CD14-positive monocyte (primary cell): ENCODE measurements around the gene POLR3GL. TPM values are rescaled to one million over a fixed set of nuclear protein-coding genes. Genes with fewer than 3 reads are reported as not detected.
"Not testable (repeated sequence)": the region's sequence is repeated elsewhere in the genome, so short reads cannot be mapped to it uniquely, and the experiment has no call there.

Experiments used
- DNase-seq, 3 donors: peaks; one replicate each; pipeline ENCODE4 v3.0.0-alpha.2; 2011 to 2022
- H2AFZ ChIP-seq: 2 replicates; pipeline ENCODE4 v1.6.0; 2012; ENCODE audit warnings: mild to moderate bottlenecking, low read depth, low read length, inconsistent platforms; ENCODE audit not compliant: insufficient read depth, poor library complexity, severe bottlenecking
- H3K27ac ChIP-seq, 2 donors: 1 replicate in 1 of 2; 2 replicates in 1 of 2; pipeline ENCODE4 v1.5.1; 2012 to 2013; ENCODE audit warnings: low read length in 2 of 2, control low read depth in 1 of 2, inconsistent platforms in 1 of 2, low read depth in 1 of 2, mild to moderate bottlenecking in 1 of 2
- H3K27me3 ChIP-seq, 2 donors: one replicate each; pipeline versions ENCODE4 v1.6.0 to v1.6.1; 2011 to 2013; ENCODE audit warnings: low read length in 2 of 2; ENCODE audit not compliant: control insufficient read depth in 2 of 2, insufficient read depth in 2 of 2
- H3K36me3 ChIP-seq, 2 donors: replicated peaks in 1 of 2; 1 replicate in 1 of 2; 2 replicates in 1 of 2; pipeline versions ENCODE4 v1.5.1 to v1.6.1; 2012 to 2013; ENCODE audit warnings: low read length in 2 of 2, control low read depth in 1 of 2, inconsistent platforms in 1 of 2, mild to moderate bottlenecking in 1 of 2; ENCODE audit not compliant: insufficient read depth in 2 of 2, control insufficient read depth in 1 of 2
- H3K4me1 ChIP-seq, 2 donors: 1 replicate in 1 of 2; 2 replicates in 1 of 2; pipeline versions ENCODE4 v1.5.1 to v1.6.1; 2012 to 2013; ENCODE audit warnings: low read length in 2 of 2, control low read depth in 1 of 2, inconsistent platforms in 1 of 2, mild to moderate bottlenecking in 1 of 2, moderate library complexity in 1 of 2; ENCODE audit not compliant: insufficient read depth in 2 of 2, control insufficient read depth in 1 of 2
- H3K4me2 ChIP-seq: replicated peaks from 2 replicates; pipeline ENCODE3; 2012; ENCODE audit warnings: low read length, moderate library complexity, mild to moderate bottlenecking; ENCODE audit not compliant: poor library complexity, severe bottlenecking; ENCODE audit errors: extremely low read depth
- H3K4me3 ChIP-seq, 3 experiments: fragments of 200-600 bp in 1 of 3; sonication (generic) in 1 of 3; replicated peaks in 1 of 3; 1 replicate in 2 of 3; 2 replicates in 1 of 3; pipeline ENCODE4 v1.5.1; 2011 to 2013; ENCODE audit warnings: low read length in 3 of 3, mild to moderate bottlenecking in 3 of 3, control low read depth in 2 of 3, low read depth in 2 of 3, inconsistent platforms in 1 of 3, moderate library complexity in 1 of 3
- H3K79me2 ChIP-seq: 2 replicates; pipeline ENCODE4 v1.6.0; 2012; ENCODE audit warnings: mild to moderate bottlenecking, control low read depth, inconsistent platforms, low read length, moderate library complexity; ENCODE audit not compliant: insufficient read depth
- H3K9ac ChIP-seq: 2 replicates; pipeline ENCODE4 v1.6.0; 2017; ENCODE audit warnings: low read length, mild to moderate bottlenecking; ENCODE audit not compliant: insufficient read depth, poor library complexity, severe bottlenecking
- H3K9me3 ChIP-seq, 2 donors: replicated peaks in 1 of 2; 1 replicate in 1 of 2; 2 replicates in 1 of 2; pipeline versions ENCODE4 v1.5.1 to v1.6.1; 2012 to 2013; ENCODE audit warnings: low read length in 2 of 2, control low read depth in 1 of 2; ENCODE audit not compliant: control insufficient read depth in 1 of 2, insufficient read depth in 1 of 2
- H4K20me1 ChIP-seq: 2 replicates; pipeline ENCODE4 v1.6.0; 2012; ENCODE audit warnings: mild to moderate bottlenecking, low read length, control low read depth, moderate library complexity; ENCODE audit not compliant: insufficient read depth
- H3K27ac Mint-ChIP-seq, 7 donors: one replicate each; pipeline ENCODE4 v1.8.0; 2020; ENCODE audit warnings: mild to moderate bottlenecking in 7 of 7, mixed read lengths in 7 of 7, moderate library complexity in 6 of 7, inconsistent platforms in 2 of 7
- H3K27me3 Mint-ChIP-seq, 3 donors: one replicate each; pipeline ENCODE4 v1.8.0; 2021 to 2022; ENCODE audit warnings: low read depth in 3 of 3, mild to moderate bottlenecking in 3 of 3, mixed read lengths in 3 of 3, moderate library complexity in 3 of 3, inconsistent platforms in 1 of 3
- H3K36me3 Mint-ChIP-seq, 2 donors: one replicate each; pipeline ENCODE4 v1.8.0; 2020; ENCODE audit warnings: mixed read lengths in 2 of 2, inconsistent platforms in 1 of 2, mild to moderate bottlenecking in 1 of 2
- H3K4me1 Mint-ChIP-seq: one replicate; pipeline ENCODE4 v1.8.0; 2020; ENCODE audit warnings: mild to moderate bottlenecking, mixed read lengths
- H3K4me3 Mint-ChIP-seq, 2 donors: one replicate each; pipeline ENCODE4 v1.8.0; 2020; ENCODE audit warnings: mild to moderate bottlenecking in 2 of 2, mixed read lengths in 2 of 2, moderate library complexity in 1 of 2
- H3K9me3 Mint-ChIP-seq, 7 donors: one replicate each; pipeline ENCODE4 v1.8.0; 2020 to 2022; ENCODE audit warnings: mixed read lengths in 7 of 7, mild to moderate bottlenecking in 6 of 7, moderate library complexity in 6 of 7, inconsistent platforms in 2 of 7
- WGBS: methylation state at CpG from one replicate; pipeline ENCODE4 v1.1.5; 2013; ENCODE audit warnings: missing lambda C conversion rate; ENCODE audit not compliant: insufficient coverage; 5-methylcytosine and 5-hydroxymethylcytosine counted together
- intact Hi-C, 2 donors: fragments of 100-400 bp; cut with micrococcal nuclease; formaldehyde crosslinking; loops; one replicate each; pipeline versions ENCODE4 v1.15.0 to v1.15.1; 2023
- polyA plus RNA-seq, 3 donors: library from polyadenylated mRNA; depleted of rRNA in 1 of 3; unstranded in 2 of 3; stranded (reverse) in 1 of 3; fragments of 300-500 nt in 2 of 3; fragments of >200 nt in 1 of 3; fragmentation: Illumina TruSeq in 2 of 3; gene quantifications; 1 replicate in 2 of 3; 2 replicates in 1 of 3; pipeline ENCODE4 v1.2.3, GENCODE V29; 2012 to 2021
- TF ChIP-seq, protein P1 (sequence below): fragments of 200-600 bp; IDR thresholded peaks from one replicate; pipeline ENCODE4 v1.8.0; 2022; ENCODE audit warnings: antibody characterized with exemption, mild to moderate bottlenecking

The POLR3GL gene
- polyA plus RNA-seq, 3 donors, result 11.6 to 39.0 (median 36.2) TPM

DNA sequence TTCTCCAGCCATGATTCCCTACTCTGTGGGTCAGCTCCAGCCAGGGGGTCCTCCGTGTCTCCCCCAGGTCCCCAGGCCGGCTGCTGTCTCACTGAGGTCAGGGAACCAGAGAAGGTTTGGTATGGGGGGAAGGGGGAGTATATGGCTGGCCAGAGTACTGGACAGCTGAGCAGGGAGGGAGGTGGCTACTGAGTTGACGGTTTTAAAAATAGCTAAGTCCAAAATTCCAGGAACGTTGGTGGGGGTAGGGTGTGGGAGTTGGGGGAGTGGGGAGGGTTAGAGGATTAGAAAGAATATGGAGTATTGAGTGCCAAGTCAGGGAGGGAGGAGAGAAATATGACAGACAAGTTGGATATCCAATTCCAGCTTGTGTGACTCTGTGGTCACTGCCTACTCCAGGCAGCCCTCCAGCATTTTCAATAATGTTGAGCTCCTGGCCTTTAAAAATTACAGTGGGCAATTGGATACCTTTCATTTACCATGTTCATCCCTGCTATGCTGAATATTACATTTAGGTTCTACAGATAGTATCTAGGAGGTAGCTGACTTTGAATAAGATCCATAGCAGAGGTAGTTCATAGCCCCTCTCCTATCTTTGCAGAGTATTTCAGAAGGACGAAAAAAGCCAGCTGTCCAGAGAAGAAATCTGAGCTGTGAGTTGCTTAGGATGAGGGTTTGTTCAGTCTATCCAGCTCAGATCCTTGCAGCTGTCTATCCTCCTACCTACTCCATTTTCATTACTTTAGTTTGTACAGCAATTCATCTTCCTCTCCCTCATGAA lies 57.3 kb downstream of the POLR3GL start, which contains the start of gene HJV:
TSS of gene HJV (minus strand) at position 114 of the 781 bp plus-strand sequence. CDS start 1,504 bp downstream, outside the sequence.
- peaks cover 33 to 37% (median 36%) of the 10 kb centered on the region in 3 donors for H3K27me3 Mint-ChIP-seq
- Histone ChIP-seq H3K27me3 (peaks cover 17 to 23% of the 10 kb centered on the region in 2 donors), H3K4me2 (no peak within 1 kb of the TSS), H3K36me3 (no peaks in the 10 kb centered on the region), H3K79me2 (no peaks in the 10 kb centered on the region), H3K4me3 (no peak within 1 kb of the TSS), H3K27ac (no peak within 1 kb of the TSS), H3K9ac (no peak within 1 kb of the TSS), H4K20me1 (no peaks in the 10 kb centered on the region), H3K4me1 (peaks cover 15 to 17% of the 10 kb centered on the region in 2 donors), H3K9me3 (peaks cover 0 to 7% of the 10 kb centered on the region in 2 donors), H2AFZ (no peak within 1 kb of the TSS)
- intact Hi-C loops, result no loop called here
- H3K27ac Mint-ChIP-seq, result no peak within 1 kb of the TSS
- WGBS, result 88% methylated on average over 3 of the region's 5 CpGs
- DNase-seq, result no peak
- H3K9me3 Mint-ChIP-seq, result peaks cover 0 to 6% (median 2%) of the 10 kb centered on the region in 7 donors
- H3K4me3 Mint-ChIP-seq, result no peak within 1 kb of the TSS
- TF ChIP-seq, protein P1, sequence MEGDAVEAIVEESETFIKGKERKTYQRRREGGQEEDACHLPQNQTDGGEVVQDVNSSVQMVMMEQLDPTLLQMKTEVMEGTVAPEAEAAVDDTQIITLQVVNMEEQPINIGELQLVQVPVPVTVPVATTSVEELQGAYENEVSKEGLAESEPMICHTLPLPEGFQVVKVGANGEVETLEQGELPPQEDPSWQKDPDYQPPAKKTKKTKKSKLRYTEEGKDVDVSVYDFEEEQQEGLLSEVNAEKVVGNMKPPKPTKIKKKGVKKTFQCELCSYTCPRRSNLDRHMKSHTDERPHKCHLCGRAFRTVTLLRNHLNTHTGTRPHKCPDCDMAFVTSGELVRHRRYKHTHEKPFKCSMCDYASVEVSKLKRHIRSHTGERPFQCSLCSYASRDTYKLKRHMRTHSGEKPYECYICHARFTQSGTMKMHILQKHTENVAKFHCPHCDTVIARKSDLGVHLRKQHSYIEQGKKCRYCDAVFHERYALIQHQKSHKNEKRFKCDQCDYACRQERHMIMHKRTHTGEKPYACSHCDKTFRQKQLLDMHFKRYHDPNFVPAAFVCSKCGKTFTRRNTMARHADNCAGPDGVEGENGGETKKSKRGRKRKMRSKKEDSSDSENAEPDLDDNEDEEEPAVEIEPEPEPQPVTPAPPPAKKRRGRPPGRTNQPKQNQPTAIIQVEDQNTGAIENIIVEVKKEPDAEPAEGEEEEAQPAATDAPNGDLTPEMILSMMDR, result no peak
- H3K4me1 Mint-ChIP-seq, result peaks cover 17% of the 10 kb centered on the region
- H3K36me3 Mint-ChIP-seq, result peaks cover 0 to 5% of the 10 kb centered on the region in 2 donors

DNA sequence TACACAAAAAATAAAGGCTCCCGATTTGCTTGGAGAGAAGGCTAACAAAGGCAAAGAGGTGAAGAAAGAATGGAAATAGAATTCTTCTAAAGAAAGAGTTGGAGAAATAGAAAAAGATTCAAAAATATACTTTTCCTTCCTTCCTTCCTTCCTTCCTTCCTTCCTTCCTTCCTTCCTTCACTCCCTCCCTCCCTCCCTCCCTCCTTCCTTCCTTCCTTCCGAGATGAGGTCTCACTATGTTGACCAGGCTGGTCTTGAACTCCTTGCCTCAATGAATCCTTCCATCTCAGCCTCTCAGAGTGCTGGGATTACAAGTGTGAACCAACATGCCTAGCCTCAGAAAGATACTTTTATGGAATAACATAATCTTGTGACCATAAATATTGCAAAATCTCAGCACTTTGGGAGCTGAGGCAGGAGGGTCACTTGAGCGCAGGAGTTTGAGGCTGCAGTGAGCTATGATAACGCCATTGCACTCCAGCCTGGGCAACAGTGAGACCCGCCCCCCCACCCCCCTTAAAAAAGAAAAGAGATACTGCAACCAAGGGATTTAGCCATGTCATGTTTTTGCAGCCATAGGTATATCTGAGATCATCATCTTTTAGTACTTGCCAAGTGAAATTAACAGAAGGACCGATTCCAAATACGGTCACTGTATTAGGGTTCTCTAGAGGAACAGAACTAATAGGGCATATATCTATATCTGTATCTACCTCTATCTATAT lies 58.1 kb downstream of the POLR3GL start:
- H3K4me2 ChIP-seq, result no peak overlapping the region
- H3K9ac ChIP-seq, result no peak overlapping the region
- H3K79me2 ChIP-seq, result no peaks in the 10 kb centered on the region
- peaks cover 0 to 7% of the 10 kb centered on the region in 2 donors for H3K9me3 ChIP-seq
- TF ChIP-seq, protein P1, result no peak
- H3K4me3 Mint-ChIP-seq, result no peak overlapping the region
- H3K27me3 Mint-ChIP-seq, result peaks cover 31 to 36% (median 34%) of the 10 kb centered on the region in 3 donors
- H3K4me1 Mint-ChIP-seq, result peaks cover 17% of the 10 kb centered on the region
- no peak overlapping the region for H2AFZ ChIP-seq
- no peaks in the 10 kb centered on the region for H4K20me1 ChIP-seq
- H3K4me1 ChIP-seq, result peaks cover 15 to 17% of the 10 kb centered on the region in 2 donors
- H3K9me3 Mint-ChIP-seq, result peaks cover 0 to 6% (median 2%) of the 10 kb centered on the region in 7 donors
- no peak overlapping the region for H3K27ac ChIP-seq
- no peaks in the 10 kb centered on the region for H3K36me3 ChIP-seq
- DNase-seq, result no peak
- intact Hi-C loops, result no loop called here
- H3K27ac Mint-ChIP-seq, result no peak overlapping the region
- no peak overlapping the region for H3K4me3 ChIP-seq
- H3K27me3 ChIP-seq, result peaks cover 17 to 23% of the 10 kb centered on the region in 2 donors
- 100% methylated on average over 1 of the region's 7 CpGs for WGBS
- H3K36me3 Mint-ChIP-seq, result peaks cover 0 to 5% of the 10 kb centered on the region in 2 donors

DNA sequence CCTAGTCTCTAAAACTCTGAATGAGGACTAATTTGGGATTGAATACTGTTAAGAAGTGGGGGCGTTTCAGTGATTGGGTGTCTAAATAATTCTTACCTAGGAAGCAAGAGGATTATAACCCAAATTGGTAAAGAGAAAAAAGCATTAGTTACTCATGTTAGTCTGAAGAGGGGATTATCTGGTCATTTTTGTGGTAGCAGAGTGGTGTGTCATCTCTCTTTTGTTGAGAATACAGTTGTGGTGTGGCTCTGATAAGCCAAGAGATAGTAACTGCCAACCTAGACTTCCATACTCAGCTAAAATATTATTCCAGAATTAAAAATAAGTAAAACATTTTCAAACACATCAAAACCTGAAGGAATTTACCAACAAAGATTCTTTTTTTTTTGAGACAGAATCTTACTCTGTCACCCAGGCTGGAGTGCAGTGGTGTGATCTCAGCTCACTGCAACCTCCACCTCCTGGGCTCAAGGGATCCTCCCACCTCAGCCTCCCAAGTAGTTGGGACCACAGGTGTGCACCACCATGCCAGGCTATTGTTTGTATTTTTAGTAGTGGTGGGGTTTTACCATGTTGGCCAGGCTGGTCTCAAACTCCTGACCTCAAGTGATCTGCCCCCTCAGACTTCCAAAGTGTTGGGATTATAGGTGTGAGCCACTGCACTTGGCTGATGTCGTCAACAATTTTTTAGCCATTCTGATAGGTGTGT lies 61.5 kb downstream of the POLR3GL start:
- H3K4me2 ChIP-seq, intact Hi-C loops, H3K4me1 Mint-ChIP-seq, H3K27ac ChIP-seq, H2AFZ ChIP-seq, H3K9me3 ChIP-seq, H3K36me3 Mint-ChIP-seq, H3K79me2 ChIP-seq, H3K27ac Mint-ChIP-seq, H4K20me1 ChIP-seq, H3K4me1 ChIP-seq, H3K9me3 Mint-ChIP-seq, DNase-seq, H3K4me3 ChIP-seq, H3K27me3 ChIP-seq, H3K9ac ChIP-seq, H3K36me3 ChIP-seq, H3K4me3 Mint-ChIP-seq: not testable (repeated sequence)
- 72% methylated on average over 2 of the region's 2 CpGs for WGBS
- peaks cover 8 to 11% (median 10%) of the 10 kb centered on the region in 3 donors for H3K27me3 Mint-ChIP-seq
